Spinal cord (tissue), 10 donors: ENCODE results near the gene GSTO1. TPM values are rescaled to one million over a fixed set of nuclear protein-coding genes. Genes with fewer than 3 reads are reported as not detected.
A peak's percentile ranks its signal among the peaks of the same experiment; 100 is the strongest.
"Not testable (repeated sequence)": the region's sequence is repeated elsewhere in the genome, so short reads cannot be mapped to it uniquely, and the experiment has no call there.

Source experiments
- DNase-seq, 6 donors: peaks; one replicate each; pipeline versions ENCODE4 v3.0.0 to v3.0.0-alpha.2; 2013 to 2015; ENCODE audit warnings: low spot score in 6 of 6, low read depth in 4 of 6
- H3K27ac ChIP-seq: one replicate; pipeline ENCODE4 v1.5.1; 2013; ENCODE audit warnings: low read depth, low read length, control low read depth
- H3K27me3 ChIP-seq: one replicate; pipeline ENCODE4 v1.6.1; 2013; ENCODE audit warnings: low read length; ENCODE audit not compliant: control insufficient read depth, insufficient read depth
- H3K36me3 ChIP-seq: one replicate; pipeline ENCODE4 v1.6.1; 2013; ENCODE audit warnings: low read length; ENCODE audit not compliant: control insufficient read depth, insufficient read depth
- H3K4me1 ChIP-seq: one replicate; pipeline ENCODE4 v1.6.1; 2013; ENCODE audit warnings: low read length; ENCODE audit not compliant: control insufficient read depth, insufficient read depth
- H3K4me3 ChIP-seq: one replicate; pipeline ENCODE4 v1.5.1; 2013; ENCODE audit warnings: low read depth, low read length, control low read depth
- H3K9me3 ChIP-seq: one replicate; pipeline ENCODE4 v1.6.1; 2013; ENCODE audit warnings: low read length; ENCODE audit not compliant: control insufficient read depth, insufficient read depth
- WGBS: methylation state at CpG from one replicate; pipeline ENCODE4 v1.1.5; 2013; ENCODE audit warnings: missing lambda C conversion rate; ENCODE audit not compliant: insufficient coverage; 5-methylcytosine and 5-hydroxymethylcytosine counted together
- polyA plus RNA-seq, 2 donors: library from polyadenylated mRNA; unstranded; fragments of 120-200 nt; gene quantifications; one replicate each; pipeline ENCODE4 v1.2.1, GENCODE V29; 2013; ENCODE audit not compliant: insufficient read length in 2 of 2
- total RNA-seq, 2 donors: library from RNA; depleted of rRNA in 1 of 2; stranded (reverse); fragments of 120-200 nt in 1 of 2; fragments of >200 nt in 1 of 2; gene quantifications; one replicate each; pipeline versions ENCODE4 v1.2.3 to v1.2.4, GENCODE V29; 2013 to 2014
- donor health status: healthy.

The GSTO1 gene
- total and polyA plus RNA-seq, 4 donors, result 45.9 to 65.6 (median 56.8) TPM

- H3K27ac ChIP-seq, result no peak within 1 kb of the TSS
Measured at GRCh38 chr10:104231784-104232612, 22.7 kb upstream of the GSTO1 start, which contains the start of gene CFAP43. Gene CFAP43, minus strand, starts transcription at chr10:104232364. Its CDS starts 118 bp downstream, at chr10:104232246.

GRCh38 chr10:104232613-104233102 lies 22.0 kb upstream of the GSTO1 start:
- 0% methylated on average over 14 of the region's 20 CpGs for WGBS
- H3K4me3 ChIP-seq, result peak overlapping the region; percentile 77
- no peak overlapping the region for H3K27ac ChIP-seq
- no peaks in the 10 kb centered on the region for H3K36me3 ChIP-seq
- no peak for DNase-seq
- H3K27me3 ChIP-seq, result no peaks in the 10 kb centered on the region
- H3K9me3 ChIP-seq, result peaks cover 6% of the 10 kb centered on the region
- H3K4me1 ChIP-seq, result peaks cover 11% of the 10 kb centered on the region

More at GRCh38 chr10:104231784-104232612, 22.7 kb upstream of the GSTO1 start, which contains the start of gene CFAP43:
- peaks cover 6% of the 10 kb centered on the region for H3K9me3 ChIP-seq
- H3K36me3 ChIP-seq, result no peaks in the 10 kb centered on the region
- peaks cover 11% of the 10 kb centered on the region for H3K4me1 ChIP-seq
- under 1% methylated on average over 59 of the region's 60 CpGs for WGBS
- peak; percentile 87 to 99 (median 93) for DNase-seq
- peak within 1 kb of the TSS; percentile 77 for H3K4me3 ChIP-seq
- no peaks in the 10 kb centered on the region for H3K27me3 ChIP-seq

GRCh38 chr10:104233817-104234216 lies 20.9 kb upstream of the GSTO1 start:
- no CpG with 5 or more reads among the region's 1 CpG for WGBS
- H3K4me3 ChIP-seq, result no peak overlapping the region
- H3K36me3 ChIP-seq, result no peaks in the 10 kb centered on the region
- H3K27ac ChIP-seq, result no peak overlapping the region
- no peak for DNase-seq
- peaks cover 11% of the 10 kb centered on the region for H3K4me1 ChIP-seq
- H3K27me3 ChIP-seq, result no peaks in the 10 kb centered on the region
- peaks cover 6% of the 10 kb centered on the region for H3K9me3 ChIP-seq

GRCh38 chr10:104234934-104235333 lies 19.8 kb upstream of the GSTO1 start:
- H3K27ac ChIP-seq, result no peak overlapping the region
- H3K4me3 ChIP-seq, result no peak overlapping the region
- peaks cover 11% of the 10 kb centered on the region for H3K4me1 ChIP-seq
- no peaks in the 10 kb centered on the region for H3K27me3 ChIP-seq
- WGBS, result 87% methylated on average over 1 of the region's 1 CpG
- peaks cover 6% of the 10 kb centered on the region for H3K9me3 ChIP-seq
- H3K36me3 ChIP-seq, result no peaks in the 10 kb centered on the region
- DNase-seq, result no peak

- DNase-seq, result no peak
- no peaks in the 10 kb centered on the region for H3K27me3 ChIP-seq
- H3K36me3 ChIP-seq, result no peaks in the 10 kb centered on the region
- H3K27ac ChIP-seq, result no peak overlapping the region
- H3K4me1 ChIP-seq, result peaks cover 11% of the 10 kb centered on the region
- WGBS, result no CpG with 5 or more reads among the region's 3 CpGs
- H3K9me3 ChIP-seq, result peaks cover 6% of the 10 kb centered on the region
- H3K4me3 ChIP-seq, result no peak overlapping the region
Measured at GRCh38 chr10:104235801-104236200, 18.9 kb upstream of the GSTO1 start.

GRCh38 chr10:104240078-104240477 lies 14.6 kb upstream of the GSTO1 start:
- no peak overlapping the region for H3K27ac ChIP-seq
- DNase-seq, result no peak
- peaks cover 2% of the 10 kb centered on the region for H3K9me3 ChIP-seq
- no peaks in the 10 kb centered on the region for H3K36me3 ChIP-seq
- no peaks in the 10 kb centered on the region for H3K27me3 ChIP-seq
- no peaks in the 10 kb centered on the region for H3K4me1 ChIP-seq
- WGBS, result 86% methylated on average over 1 of the region's 2 CpGs
- no peak overlapping the region for H3K4me3 ChIP-seq

- no peaks in the 10 kb centered on the region for H3K36me3 ChIP-seq
- H3K27ac ChIP-seq, result no peak overlapping the region
- no peaks in the 10 kb centered on the region for H3K9me3 ChIP-seq
- no peak overlapping the region for H3K4me3 ChIP-seq
- H3K27me3 ChIP-seq, result no peaks in the 10 kb centered on the region
- DNase-seq, result no peak
- no peaks in the 10 kb centered on the region for H3K4me1 ChIP-seq
Measured at GRCh38 chr10:104242545-104242944, 12.1 kb upstream of the GSTO1 start.

- H3K36me3 ChIP-seq, H3K27me3 ChIP-seq, H3K4me1 ChIP-seq, H3K4me3 ChIP-seq, H3K9me3 ChIP-seq, H3K27ac ChIP-seq, DNase-seq: not testable (repeated sequence)
- WGBS, result 92% methylated on average over 2 of the region's 3 CpGs
Measured at GRCh38 chr10:104243009-104243408, 11.7 kb upstream of the GSTO1 start.

GRCh38 chr10:104243512-104243911 lies 11.2 kb upstream of the GSTO1 start:
- Histone ChIP-seq H3K4me1 (no peaks in the 10 kb centered on the region), H3K36me3 (no peaks in the 10 kb centered on the region), H3K27me3 (no peaks in the 10 kb centered on the region), H3K9me3 (no peaks in the 10 kb centered on the region), H3K4me3 (no peak overlapping the region), H3K27ac (no peak overlapping the region)
- 90% methylated on average over 4 of the region's 5 CpGs for WGBS
- DNase-seq, result no peak
